Transverse colon (tissue), 4 donors: ENCODE measurements around the gene ARAP1. TPM values are rescaled to one million over a fixed set of nuclear protein-coding genes. Genes with fewer than 3 reads are reported as not detected.

Source experiments
- DNase-seq: peaks from one replicate; pipeline ENCODE4 v3.0.0-alpha.2; 2019
- H3K27ac ChIP-seq, 4 donors: fragments of 200-600 bp; sonication (generic); 2 replicates each; pipeline ENCODE4 v1.5.1; 2016 to 2018; ENCODE audit warnings: inconsistent platforms in 4 of 4
- H3K27me3 ChIP-seq: fragments of 200-600 bp; sonication (generic); 2 replicates; pipeline ENCODE4 v1.5.1; 2017; ENCODE audit warnings: inconsistent platforms
- H3K36me3 ChIP-seq, 4 donors: fragments of 200-600 bp; sonication (generic); 2 replicates each; pipeline ENCODE4 v1.5.1; 2017 to 2019; ENCODE audit warnings: inconsistent platforms in 4 of 4
- H3K4me1 ChIP-seq, 4 donors: fragments of 200-600 bp; sonication (generic); 2 replicates each; pipeline ENCODE4 v1.5.1; 2017 to 2020; ENCODE audit warnings: inconsistent platforms in 4 of 4
- H3K4me3 ChIP-seq, 4 donors: fragments of 200-600 bp; sonication (generic); 1 replicate in 1 of 4; 2 replicates in 3 of 4; pipeline versions ENCODE4 v1.5.1 to v1.6.1; 2017 to 2019; ENCODE audit warnings: inconsistent platforms in 4 of 4
- H3K9me3 ChIP-seq, 2 donors: fragments of 200-600 bp; sonication (generic); 2 replicates each; pipeline ENCODE4 v1.5.1; 2017 to 2019; ENCODE audit warnings: inconsistent platforms in 2 of 2
- EP300 ChIP-seq: sonication (generic); formaldehyde crosslinking; IDR thresholded peaks from one replicate; pipeline ENCODE4 v1.6.1; 2017; ENCODE audit warnings: antibody characterized with exemption, low read depth
- POLR2A ChIP-seq: fragments of 450-650 bp; IDR thresholded peaks from one replicate; pipeline ENCODE4 v1.6.1; 2016; ENCODE audit warnings: antibody characterized with exemption, mild to moderate bottlenecking, moderate library complexity
- POLR2AphosphoS5 ChIP-seq, 3 donors: sonication (generic); formaldehyde crosslinking; IDR thresholded peaks; one replicate each; pipeline ENCODE4 v1.6.1; 2016; ENCODE audit warnings: antibody characterized with exemption in 3 of 3
- WGBS, 2 donors: methylation state at CpG; one replicate each; pipeline ENCODE4 v1.1.5; 2018; ENCODE audit warnings: low coverage in 1 of 2; 5-methylcytosine and 5-hydroxymethylcytosine counted together
- in situ Hi-C, 4 donors: fragments of 200-750 bp; cut with MboI; loops; one replicate each; pipeline versions ENCODE4 v1.15.0 to v1.15.1; 2017; ENCODE audit warnings: low sequenced_read_pairs in 3 of 4, low pct_ligation_motif_present in 1 of 4, low pct_unique_long_range_greater_than_20kb in 1 of 4
- intact Hi-C: fragments of 100-400 bp; cut with DNase I; formaldehyde crosslinking; loops from one replicate; pipeline ENCODE4 v1.15.1; 2023; ENCODE audit warnings: low total_unique reads
- total RNA-seq, 4 donors: library from RNA; depleted of rRNA; stranded (reverse); fragments of >200 nt; gene quantifications; one replicate each; pipeline ENCODE4 v1.1.0, GENCODE V29; 2016
- TF ChIP-seq, protein P1 (sequence below), 5 experiments: fragments of 200-600 bp in 3 of 5; fragments of 450-650 bp in 2 of 5; sonication (generic) in 3 of 5; IDR thresholded peaks; 1 replicate in 2 of 5; 2 replicates in 3 of 5; pipeline ENCODE4 v1.5.1; 2016 to 2017; ENCODE audit warnings: antibody characterized with exemption in 5 of 5, inconsistent platforms in 3 of 5, mild to moderate bottlenecking in 2 of 5, moderate library complexity in 1 of 5

The ARAP1 gene
- total RNA-seq, 4 donors from 2014 or later, result 99.4 to 233 (median 108) TPM

DNA sequence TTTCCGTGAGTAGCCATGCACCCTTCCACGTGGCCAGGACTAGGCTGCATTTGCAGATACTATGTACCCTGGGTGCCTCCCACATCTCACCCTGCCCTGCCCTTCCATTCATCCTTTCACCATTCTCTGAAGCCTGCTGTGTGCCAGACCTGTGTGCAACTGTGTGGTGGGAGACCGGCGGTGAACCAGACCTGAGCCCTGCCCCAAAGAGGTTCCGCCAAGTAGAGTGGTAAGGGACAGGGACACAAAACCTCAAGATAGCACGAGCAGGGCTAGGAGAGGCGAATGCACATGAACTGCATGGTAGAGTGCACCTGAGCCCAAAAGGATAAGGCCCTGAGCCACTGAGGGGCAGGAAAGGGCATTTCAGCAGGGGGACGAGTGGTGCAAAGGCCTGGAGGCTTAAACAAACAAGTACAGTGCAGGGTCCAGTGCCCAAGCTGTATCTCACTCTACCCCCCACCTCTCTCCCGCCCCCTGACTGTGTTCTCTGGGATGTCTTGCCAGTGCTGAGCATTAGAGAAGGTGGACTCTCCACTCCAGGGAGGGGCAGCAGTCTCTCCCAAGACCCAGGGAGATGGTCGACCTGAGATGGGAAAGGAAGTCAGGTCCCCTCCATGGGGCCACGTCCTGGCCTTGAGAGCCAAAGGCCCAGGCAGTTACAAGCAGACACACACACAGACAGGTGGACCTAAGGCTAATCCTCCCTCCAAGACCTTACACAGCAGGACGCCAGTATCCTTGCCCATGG lies 14.1 kb upstream of the ARAP1 start:
- no peak overlapping the region for H3K4me3 ChIP-seq
- H3K4me1 ChIP-seq, result peaks cover 0 to 12% (median 4%) of the 10 kb centered on the region in 4 donors
- WGBS, 2 donors, result 64 to 71% methylated on average over 2 to 12 of the region's 12 CpGs
- no peaks in the 10 kb centered on the region for H3K9me3 ChIP-seq
- in situ Hi-C loops, result no loop called here
- TF ChIP-seq POLR2AphosphoS5 (IDR thresholded peaks at IDR 0.05), result no peak
- TF ChIP-seq EP300, result no peak
- TF ChIP-seq, protein P1, sequence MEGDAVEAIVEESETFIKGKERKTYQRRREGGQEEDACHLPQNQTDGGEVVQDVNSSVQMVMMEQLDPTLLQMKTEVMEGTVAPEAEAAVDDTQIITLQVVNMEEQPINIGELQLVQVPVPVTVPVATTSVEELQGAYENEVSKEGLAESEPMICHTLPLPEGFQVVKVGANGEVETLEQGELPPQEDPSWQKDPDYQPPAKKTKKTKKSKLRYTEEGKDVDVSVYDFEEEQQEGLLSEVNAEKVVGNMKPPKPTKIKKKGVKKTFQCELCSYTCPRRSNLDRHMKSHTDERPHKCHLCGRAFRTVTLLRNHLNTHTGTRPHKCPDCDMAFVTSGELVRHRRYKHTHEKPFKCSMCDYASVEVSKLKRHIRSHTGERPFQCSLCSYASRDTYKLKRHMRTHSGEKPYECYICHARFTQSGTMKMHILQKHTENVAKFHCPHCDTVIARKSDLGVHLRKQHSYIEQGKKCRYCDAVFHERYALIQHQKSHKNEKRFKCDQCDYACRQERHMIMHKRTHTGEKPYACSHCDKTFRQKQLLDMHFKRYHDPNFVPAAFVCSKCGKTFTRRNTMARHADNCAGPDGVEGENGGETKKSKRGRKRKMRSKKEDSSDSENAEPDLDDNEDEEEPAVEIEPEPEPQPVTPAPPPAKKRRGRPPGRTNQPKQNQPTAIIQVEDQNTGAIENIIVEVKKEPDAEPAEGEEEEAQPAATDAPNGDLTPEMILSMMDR (IDR thresholded peaks at IDR 0.05), result no peak
- TF ChIP-seq POLR2A, result no peak
- DNase-seq, result no peak
- H3K36me3 ChIP-seq, result no peaks in the 10 kb centered on the region
- no peak overlapping the region for H3K27ac ChIP-seq
- H3K27me3 ChIP-seq, result no peaks in the 10 kb centered on the region
- intact Hi-C loops, result no loop called here

DNA sequence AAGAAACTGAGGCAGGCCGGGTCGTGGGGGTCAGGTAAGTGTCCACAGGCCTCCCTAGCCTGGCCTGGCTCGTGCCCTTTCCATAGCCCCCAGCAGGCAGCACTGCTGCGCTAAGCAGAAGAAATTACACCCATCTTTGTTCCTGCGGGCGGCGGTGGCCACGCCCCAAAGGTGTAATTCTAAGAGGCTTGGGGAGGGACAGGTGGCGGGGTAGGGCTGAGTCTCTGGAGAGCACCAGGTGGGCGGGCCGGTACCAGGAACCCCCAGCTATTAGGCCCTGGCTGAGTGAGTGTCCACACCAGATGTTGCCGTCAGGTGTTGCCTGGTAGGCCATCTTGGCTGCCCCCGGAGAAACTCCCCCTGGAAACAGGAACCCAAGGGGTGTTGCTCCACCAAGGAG lies 12.3 kb upstream of the ARAP1 start:
- Histone ChIP-seq H3K36me3 (no peaks in the 10 kb centered on the region), H3K4me3 (no peak overlapping the region), H3K27me3 (no peaks in the 10 kb centered on the region), H3K9me3 (no peaks in the 10 kb centered on the region), H3K4me1 (peaks cover 0 to 8% (median 2%) of the 10 kb centered on the region in 4 donors), H3K27ac (peak overlapping the region; percentile 8 to 66 (median 54))
- TF ChIP-seq, protein P1 (IDR thresholded peaks at IDR 0.05), result peak; percentile 18 to 82 (median 48)
- TF ChIP-seq POLR2AphosphoS5 (IDR thresholded peaks at IDR 0.05), result peak in 1 of 3 donors; percentile 18
- no peak for TF ChIP-seq POLR2A
- intact Hi-C loops (no loop called here), in situ Hi-C loops (no loop called here)
- WGBS, 2 donors, result 51% methylated on average over 13 of the region's 13 CpGs; no CpG with 5 or more reads in 1 of the 2 donors
- DNase-seq, result peak; percentile 80

DNA sequence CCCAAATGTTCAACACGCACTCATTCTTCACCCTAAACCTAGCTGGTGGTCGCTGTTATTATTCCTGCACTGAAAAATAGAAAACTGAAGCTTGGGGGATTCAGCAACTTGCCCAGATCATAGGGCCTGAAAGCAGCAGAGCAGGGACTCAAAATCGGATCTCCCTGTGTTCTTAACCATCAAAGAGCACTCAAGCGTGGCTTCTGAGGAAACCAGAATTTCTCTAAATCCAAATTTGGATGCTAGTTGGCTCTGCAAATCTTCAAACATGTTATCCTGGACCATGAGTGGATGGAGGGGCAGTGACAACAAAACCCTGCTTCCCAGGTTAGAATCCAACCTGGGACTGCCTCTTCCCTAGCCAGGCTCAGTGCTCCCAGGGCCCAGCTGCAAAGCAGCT lies 11.6 kb upstream of the ARAP1 start:
- in situ Hi-C loops, result no loop called here
- WGBS, 2 donors, result 75 to 82% methylated on average over 2 to 4 of the region's 4 CpGs
- intact Hi-C loops, result no loop called here
- no peaks in the 10 kb centered on the region for H3K9me3 ChIP-seq
- H3K4me1 ChIP-seq, result peaks cover 0 to 8% (median 2%) of the 10 kb centered on the region in 4 donors
- TF ChIP-seq POLR2A (no peak), POLR2AphosphoS5 (IDR thresholded peaks at IDR 0.05) (no peak), EP300 (no peak)
- TF ChIP-seq, protein P1 (IDR thresholded peaks at IDR 0.05), result no peak
- no peak for DNase-seq
- peak overlapping the region; percentile 6 to 66 (median 16) for H3K27ac ChIP-seq
- H3K36me3 ChIP-seq, result no peaks in the 10 kb centered on the region
- no peaks in the 10 kb centered on the region for H3K27me3 ChIP-seq
- H3K4me3 ChIP-seq, result no peak overlapping the region

DNA sequence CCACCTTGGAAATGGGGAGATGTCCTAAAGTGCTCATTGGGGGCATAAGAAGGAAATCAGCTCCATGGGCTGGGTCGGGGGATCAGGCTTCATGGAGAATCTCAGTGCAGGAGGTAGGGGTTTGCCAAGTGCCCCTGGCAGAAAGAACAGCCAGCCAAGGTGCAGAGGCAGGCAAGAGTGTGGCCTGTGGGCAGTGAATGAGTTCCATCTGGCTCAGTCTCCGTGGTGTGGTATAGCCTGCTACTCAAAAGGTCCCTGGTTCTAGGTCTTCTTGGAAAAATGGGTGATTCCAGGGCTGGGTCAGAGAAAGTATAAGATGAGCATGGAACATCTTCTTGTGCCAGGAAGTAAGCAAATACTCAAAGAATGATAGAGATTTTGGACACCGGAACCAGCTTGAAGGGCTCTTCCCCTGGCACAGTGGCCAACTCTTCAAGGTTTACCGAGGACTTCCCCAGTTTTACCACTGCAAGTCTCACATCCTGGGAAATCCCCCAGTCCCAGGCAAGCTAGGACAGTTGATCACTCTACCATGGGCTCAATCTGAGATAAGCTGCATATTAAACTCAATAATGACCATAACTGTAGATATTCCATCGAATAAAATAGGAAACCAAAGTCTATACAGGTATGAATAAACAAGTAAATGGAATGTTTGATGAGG lies 10.6 kb upstream of the ARAP1 start:
- H3K9me3 ChIP-seq, result no peaks in the 10 kb centered on the region
- H3K27ac ChIP-seq, result no peak overlapping the region
- in situ Hi-C loops (no loop called here), intact Hi-C loops (no loop called here)
- WGBS, 2 donors, result 60 to 77% methylated on average over 4 to 5 of the region's 5 CpGs
- H3K4me1 ChIP-seq, result peaks cover 0 to 8% (median 2%) of the 10 kb centered on the region in 4 donors
- no peak for TF ChIP-seq POLR2AphosphoS5 (IDR thresholded peaks at IDR 0.05)
- no peak for TF ChIP-seq EP300
- TF ChIP-seq, protein P1 (IDR thresholded peaks at IDR 0.05), result no peak
- no peak for TF ChIP-seq POLR2A
- H3K4me3 ChIP-seq, result no peak overlapping the region
- no peaks in the 10 kb centered on the region for H3K27me3 ChIP-seq
- no peak for DNase-seq
- no peaks in the 10 kb centered on the region for H3K36me3 ChIP-seq
